ENCODE results near the gene COL24A1.
"Not testable (repeated sequence)": the region's sequence is repeated elsewhere in the genome, so short reads cannot be mapped to it uniquely, and the experiment has no call there.

Gene COL24A1

DNA sequence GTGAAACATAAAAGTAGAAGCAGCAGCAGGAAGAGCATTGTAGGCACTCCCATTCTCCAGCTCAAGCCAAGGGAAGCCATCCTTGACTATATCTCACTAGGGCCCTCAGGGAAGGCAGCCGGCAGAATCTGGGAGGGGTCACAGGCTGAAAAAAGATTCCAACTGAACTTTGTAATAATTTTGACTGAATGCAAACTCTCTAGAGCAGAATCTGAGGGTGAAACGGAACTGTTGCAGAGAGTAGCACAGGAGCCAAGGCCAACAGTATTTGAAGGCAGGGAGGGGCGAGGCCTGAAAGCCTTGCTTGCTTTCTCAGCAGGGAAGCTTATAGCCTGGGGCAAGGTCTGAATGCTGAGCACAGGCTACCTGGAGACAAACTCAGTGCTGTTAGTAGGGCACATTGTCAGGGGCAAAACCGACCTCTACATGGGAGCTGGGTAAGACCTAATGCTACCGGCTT lies 180.6 kb downstream of the COL24A1 start:
- Histone ChIP-seq H3K27me3 (ENCODE audit: control insufficient read depth in 1 of 2, insufficient read depth in 2 of 2, low read length in 2 of 2) (no peaks in the 10 kb centered on the region), H3K27ac (ENCODE audit: low read depth, low read length) (no peak overlapping the region), H3K9me3 (ENCODE audit: low read length) (no peaks in the 10 kb centered on the region), H3K4me3 (ENCODE audit: low read depth in 1 of 2, low read length in 2 of 2) (no peak overlapping the region), H3K9ac (ENCODE audit: low read length) (no peak overlapping the region), H3K4me1 (ENCODE audit: insufficient read depth, low read length) (no peaks in the 10 kb centered on the region), H3K36me3 (ENCODE audit: insufficient read depth, low read length) (no peaks in the 10 kb centered on the region)

DNA sequence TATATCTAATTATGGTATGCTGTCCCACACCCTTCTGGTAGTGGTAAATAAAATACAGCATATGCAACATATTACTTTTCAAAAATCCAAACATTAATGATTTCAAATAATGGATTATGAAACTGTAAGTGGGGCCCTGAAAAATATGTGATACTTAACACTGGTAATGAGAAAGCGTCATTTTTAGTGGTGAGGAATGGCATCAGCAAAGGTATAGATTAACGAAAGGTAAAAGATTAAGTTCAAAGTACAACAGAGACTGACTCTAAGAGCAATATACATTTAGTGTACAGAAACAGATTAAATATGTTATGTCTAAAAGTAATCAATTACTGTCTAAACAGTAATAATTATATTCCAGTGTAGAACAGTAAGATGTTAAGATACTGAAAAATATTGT lies 194.1 kb downstream of the COL24A1 start:
- Histone ChIP-seq H3K27me3 (ENCODE audit: control insufficient read depth in 1 of 2, insufficient read depth in 2 of 2, low read length in 2 of 2) (no peaks in the 10 kb centered on the region), H3K4me3 (ENCODE audit: low read depth in 1 of 2, low read length in 2 of 2) (no peak overlapping the region), H3K27ac (ENCODE audit: low read depth, low read length) (no peak overlapping the region), H3K4me1 (ENCODE audit: insufficient read depth, low read length) (no peaks in the 10 kb centered on the region), H3K9ac (ENCODE audit: low read length) (no peak overlapping the region), H3K36me3 (ENCODE audit: insufficient read depth, low read length) (no peaks in the 10 kb centered on the region), H3K9me3 (ENCODE audit: low read length) (no peaks in the 10 kb centered on the region)

DNA sequence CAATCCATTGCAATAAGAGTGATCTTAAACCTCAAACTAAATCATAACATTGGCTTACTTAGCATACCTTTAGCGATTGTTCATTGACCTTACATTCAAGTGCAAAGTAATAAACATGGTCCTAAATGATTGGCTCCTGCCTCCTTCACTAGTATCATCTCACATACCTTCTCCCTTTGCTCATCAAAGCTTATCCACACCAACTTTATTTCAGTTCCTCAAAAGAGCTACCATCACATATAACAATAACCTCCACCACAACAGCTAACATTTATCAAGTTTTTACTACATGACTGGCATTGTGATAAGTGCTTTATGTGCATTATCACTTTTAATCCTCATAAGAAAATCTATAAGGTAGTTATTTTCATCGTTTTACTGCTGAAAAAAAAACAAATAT lies 198.8 kb downstream of the COL24A1 start:
- Histone ChIP-seq H3K36me3 (ENCODE audit: insufficient read depth, low read length) (no peaks in the 10 kb centered on the region), H3K4me3 (ENCODE audit: low read depth in 1 of 2, low read length in 2 of 2) (no peak overlapping the region), H3K27me3 (ENCODE audit: control insufficient read depth in 1 of 2, insufficient read depth in 2 of 2, low read length in 2 of 2) (no peaks in the 10 kb centered on the region), H3K9ac (ENCODE audit: low read length) (no peak overlapping the region), H3K27ac (ENCODE audit: low read depth, low read length) (no peak overlapping the region), H3K9me3 (ENCODE audit: low read length) (no peaks in the 10 kb centered on the region), H3K4me1 (ENCODE audit: insufficient read depth, low read length) (no peaks in the 10 kb centered on the region)

DNA sequence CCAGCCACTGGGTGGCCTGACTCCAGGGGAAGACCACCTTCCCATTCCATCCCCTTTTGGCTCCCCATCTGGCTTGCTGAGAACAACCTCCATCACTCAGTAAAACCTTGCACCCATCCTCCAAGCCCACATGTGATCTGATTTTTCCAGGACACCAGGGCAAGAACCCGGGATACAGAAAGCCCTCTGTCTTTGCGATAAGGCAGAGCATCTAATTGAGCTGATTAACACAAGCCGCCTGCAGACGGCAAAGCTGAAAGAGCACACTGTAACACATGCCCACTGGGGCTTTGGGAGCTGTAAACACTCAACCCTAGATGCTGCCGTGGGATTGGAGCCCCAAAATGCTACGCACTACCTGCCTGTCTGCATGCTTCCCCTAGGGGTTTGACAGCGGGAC lies 201.4 kb downstream of the COL24A1 start:
- not testable (repeated sequence) for H3K4me3 ChIP-seq (ENCODE audit: low read depth in 1 of 2, low read length in 2 of 2); H3K9me3 ChIP-seq (ENCODE audit: low read length); H3K27ac ChIP-seq (ENCODE audit: low read depth, low read length)

DNA sequence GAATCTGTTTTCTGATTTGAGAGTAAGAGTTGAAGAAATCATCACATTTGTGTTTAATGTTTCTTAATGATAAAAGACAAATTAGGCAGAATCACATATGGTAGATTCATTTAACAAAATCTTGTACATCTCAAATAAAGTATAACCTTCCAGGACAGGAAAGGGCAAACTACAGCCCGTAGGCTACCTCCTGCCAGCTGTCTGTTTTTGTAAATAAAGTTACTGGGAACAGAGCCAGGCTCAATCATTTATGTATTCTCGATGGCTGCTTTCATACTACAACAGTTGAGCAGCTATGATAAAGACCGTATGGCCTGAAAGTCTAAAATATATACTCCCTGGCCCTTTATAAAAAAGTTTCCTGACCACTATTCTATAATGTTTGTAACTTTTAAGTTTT lies 204.1 kb downstream of the COL24A1 start:
- no peaks in the 10 kb centered on the region for H3K9me3 ChIP-seq (ENCODE audit: low read length)
- H3K4me3 ChIP-seq (ENCODE audit: low read depth in 1 of 2, low read length in 2 of 2): no peak overlapping the region
- no peaks in the 10 kb centered on the region for H3K36me3 ChIP-seq (ENCODE audit: insufficient read depth, low read length)
- no peak overlapping the region for H3K9ac ChIP-seq (ENCODE audit: low read length)
- H3K27ac ChIP-seq (ENCODE audit: low read depth, low read length): no peak overlapping the region
- H3K4me1 ChIP-seq (ENCODE audit: insufficient read depth, low read length): no peaks in the 10 kb centered on the region
- no peaks in the 10 kb centered on the region for H3K27me3 ChIP-seq (ENCODE audit: control insufficient read depth in 1 of 2, insufficient read depth in 2 of 2, low read length in 2 of 2)

More for the DNA sequence above, 201.4 kb downstream of the COL24A1 start:
- H3K36me3 ChIP-seq (ENCODE audit: insufficient read depth, low read length); H3K4me1 ChIP-seq (ENCODE audit: insufficient read depth, low read length); H3K9ac ChIP-seq (ENCODE audit: low read length); H3K27me3 ChIP-seq (ENCODE audit: control insufficient read depth in 1 of 2, insufficient read depth in 2 of 2, low read length in 2 of 2): not testable (repeated sequence)

DNA sequence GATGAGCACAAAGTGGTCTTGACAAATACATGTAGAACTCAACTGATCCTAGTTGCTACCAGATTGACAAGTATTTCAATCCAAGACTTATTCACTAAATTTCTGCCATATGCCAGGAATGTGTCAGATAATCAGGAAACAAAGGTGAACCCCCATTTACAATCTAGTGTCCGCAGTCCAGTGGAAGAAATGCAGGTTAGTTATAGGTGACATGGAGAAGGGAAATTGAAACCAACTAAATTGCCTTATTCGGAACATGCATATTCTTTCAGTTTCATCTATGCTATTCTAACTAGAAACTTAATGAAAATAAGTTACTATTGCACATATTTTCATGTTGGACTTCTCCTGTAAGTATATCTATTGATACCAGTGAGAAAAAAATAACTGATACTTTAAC lies 209.4 kb downstream of the COL24A1 start:
- Histone ChIP-seq H3K36me3 (ENCODE audit: insufficient read depth, low read length) (no peaks in the 10 kb centered on the region), H3K9ac (ENCODE audit: low read length) (no peak overlapping the region), H3K4me3 (ENCODE audit: low read depth in 1 of 2, low read length in 2 of 2) (no peak overlapping the region), H3K4me1 (ENCODE audit: insufficient read depth, low read length) (no peaks in the 10 kb centered on the region), H3K27me3 (ENCODE audit: control insufficient read depth in 1 of 2, insufficient read depth in 2 of 2, low read length in 2 of 2) (no peaks in the 10 kb centered on the region), H3K9me3 (ENCODE audit: low read length) (no peaks in the 10 kb centered on the region), H3K27ac (ENCODE audit: low read depth, low read length) (no peak overlapping the region)

DNA sequence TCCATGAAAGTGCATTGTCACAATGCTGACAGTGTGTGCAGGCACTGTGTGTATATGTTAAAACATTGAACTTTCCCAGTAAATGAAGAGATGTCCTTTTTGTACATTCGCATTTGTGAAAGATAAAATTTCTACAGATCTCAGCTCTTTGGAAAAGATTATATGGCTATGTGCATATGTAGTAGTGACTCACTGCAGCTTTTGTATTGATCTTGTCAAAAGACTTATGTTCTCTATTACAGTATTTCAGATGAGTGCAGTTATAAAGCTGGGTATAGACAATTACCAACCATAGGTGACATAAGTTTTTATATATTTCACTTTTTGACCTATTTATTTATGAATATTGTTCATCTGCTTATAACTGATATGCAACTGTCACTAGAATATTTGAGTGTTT lies 212.6 kb downstream of the COL24A1 start:
- Histone ChIP-seq H3K9ac (ENCODE audit: low read length) (no peak overlapping the region), H3K4me1 (ENCODE audit: insufficient read depth, low read length) (no peaks in the 10 kb centered on the region), H3K36me3 (ENCODE audit: insufficient read depth, low read length) (no peaks in the 10 kb centered on the region), H3K27ac (ENCODE audit: low read depth, low read length) (no peak overlapping the region), H3K27me3 (ENCODE audit: control insufficient read depth in 1 of 2, insufficient read depth in 2 of 2, low read length in 2 of 2) (no peaks in the 10 kb centered on the region), H3K4me3 (ENCODE audit: low read depth in 1 of 2, low read length in 2 of 2) (no peak overlapping the region), H3K9me3 (ENCODE audit: low read length) (no peaks in the 10 kb centered on the region)

DNA sequence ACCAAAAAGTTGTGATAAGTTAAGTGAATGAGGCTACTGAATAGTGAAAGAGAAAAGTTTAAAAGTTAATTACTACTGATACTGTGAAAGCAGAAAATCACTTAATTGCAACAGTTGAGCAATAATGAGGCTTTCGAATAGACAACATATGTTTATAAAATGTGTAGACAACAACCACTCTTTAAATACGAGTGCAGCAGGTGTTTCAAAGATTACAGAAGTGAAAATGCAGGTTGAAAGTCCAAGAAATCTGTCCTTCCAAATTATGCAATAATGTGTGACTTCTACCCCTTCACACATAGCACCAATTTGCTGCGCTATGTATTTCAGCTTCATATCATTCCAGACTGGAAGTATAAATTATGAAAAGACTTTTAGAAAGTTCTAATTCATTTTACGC lies 213.0 kb downstream of the COL24A1 start:
- Histone ChIP-seq H3K4me3 (ENCODE audit: low read depth in 1 of 2, low read length in 2 of 2) (no peak overlapping the region), H3K27ac (ENCODE audit: low read depth, low read length) (no peak overlapping the region), H3K36me3 (ENCODE audit: insufficient read depth, low read length) (no peaks in the 10 kb centered on the region), H3K27me3 (ENCODE audit: control insufficient read depth in 1 of 2, insufficient read depth in 2 of 2, low read length in 2 of 2) (no peaks in the 10 kb centered on the region), H3K4me1 (ENCODE audit: insufficient read depth, low read length) (no peaks in the 10 kb centered on the region), H3K9me3 (ENCODE audit: low read length) (no peaks in the 10 kb centered on the region), H3K9ac (ENCODE audit: low read length) (no peak overlapping the region)

DNA sequence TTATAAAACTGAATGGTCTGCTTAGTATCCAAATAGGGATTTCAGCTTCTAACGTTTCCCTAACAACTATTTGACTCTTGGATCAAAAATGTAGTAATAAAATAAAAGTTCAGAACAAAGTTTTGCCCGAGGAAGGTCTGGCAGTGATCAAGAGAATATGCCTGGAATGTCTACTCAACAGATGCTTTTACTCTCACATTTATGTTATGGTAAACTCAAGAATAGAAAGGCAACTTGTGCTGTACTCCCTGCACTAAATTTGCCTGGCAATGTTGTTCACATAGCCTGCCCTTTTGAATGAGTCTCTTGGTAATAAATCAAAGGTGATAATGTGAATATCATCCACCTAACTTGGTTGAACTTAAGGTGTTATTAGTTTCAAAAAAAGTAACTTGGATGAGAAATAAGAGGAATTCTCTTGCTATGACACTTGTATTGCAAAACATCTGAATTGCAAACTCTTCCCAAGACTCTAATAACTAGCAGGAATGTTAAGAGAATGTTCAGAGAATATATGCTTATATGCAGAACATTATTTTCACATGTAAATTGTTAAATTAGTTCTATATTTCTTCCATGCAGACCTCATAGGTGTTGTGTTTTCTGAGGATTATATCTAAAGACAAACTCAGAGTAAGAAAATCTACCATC lies 215.8 kb downstream of the COL24A1 start:
- no peaks in the 10 kb centered on the region for H3K4me1 ChIP-seq (ENCODE audit: insufficient read depth, low read length)
- H3K36me3 ChIP-seq (ENCODE audit: insufficient read depth, low read length): no peaks in the 10 kb centered on the region
- H3K9me3 ChIP-seq (ENCODE audit: low read length): no peaks in the 10 kb centered on the region
- no peak overlapping the region for H3K9ac ChIP-seq (ENCODE audit: low read length)
- no peaks in the 10 kb centered on the region for H3K27me3 ChIP-seq (ENCODE audit: control insufficient read depth in 1 of 2, insufficient read depth in 2 of 2, low read length in 2 of 2)
- H3K4me3 ChIP-seq (ENCODE audit: low read depth in 1 of 2, low read length in 2 of 2): no peak overlapping the region
- no peak overlapping the region for H3K27ac ChIP-seq (ENCODE audit: low read depth, low read length)

DNA sequence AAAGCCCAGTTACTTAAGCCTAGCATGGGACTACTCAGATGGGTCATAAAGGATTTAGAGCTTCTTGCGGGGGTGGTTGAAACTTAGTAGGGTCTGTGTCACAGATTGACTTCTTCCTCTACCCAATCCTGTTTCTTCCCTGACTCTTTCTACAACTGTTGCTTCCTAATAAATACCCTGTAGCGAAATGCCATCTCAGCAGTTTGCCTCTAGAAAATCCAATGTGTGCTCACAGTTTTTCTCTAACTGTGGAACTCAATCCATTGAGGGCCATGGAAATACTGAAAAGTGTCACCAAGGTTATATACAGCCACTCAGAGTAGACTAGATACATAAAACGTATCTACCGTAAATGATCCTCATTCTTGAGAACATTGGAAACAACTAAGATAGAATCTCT lies 217.7 kb downstream of the COL24A1 start:
- H3K27ac ChIP-seq (ENCODE audit: low read depth, low read length): no peak overlapping the region
- no peaks in the 10 kb centered on the region for H3K36me3 ChIP-seq (ENCODE audit: insufficient read depth, low read length)
- H3K27me3 ChIP-seq (ENCODE audit: control insufficient read depth in 1 of 2, insufficient read depth in 2 of 2, low read length in 2 of 2): no peaks in the 10 kb centered on the region
- H3K4me1 ChIP-seq (ENCODE audit: insufficient read depth, low read length): no peaks in the 10 kb centered on the region
- no peak overlapping the region for H3K4me3 ChIP-seq (ENCODE audit: low read depth in 1 of 2, low read length in 2 of 2)
- no peak overlapping the region for H3K9ac ChIP-seq (ENCODE audit: low read length)
- H3K9me3 ChIP-seq (ENCODE audit: low read length): no peaks in the 10 kb centered on the region

DNA sequence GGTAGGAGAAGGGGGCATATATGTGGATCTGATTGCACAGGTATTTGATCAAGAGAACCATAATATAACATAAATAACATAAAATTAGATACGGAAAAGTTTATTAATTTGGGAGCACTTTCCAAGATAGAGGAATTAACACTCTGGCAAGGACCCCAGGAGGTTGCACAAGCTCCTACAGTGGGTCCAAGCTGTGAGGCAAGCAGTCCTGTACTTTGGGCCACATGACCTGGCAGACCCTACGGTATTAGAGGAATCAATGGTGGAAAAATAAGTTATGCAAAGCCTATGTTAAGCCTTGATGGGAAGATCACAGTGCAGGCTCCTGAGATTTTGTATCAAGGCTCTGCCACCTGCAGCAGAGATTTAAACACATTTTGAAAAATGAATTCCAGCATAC lies 220.1 kb downstream of the COL24A1 start:
- Histone ChIP-seq H3K4me1 (ENCODE audit: insufficient read depth, low read length) (no peaks in the 10 kb centered on the region), H3K27ac (ENCODE audit: low read depth, low read length) (no peak overlapping the region), H3K9ac (ENCODE audit: low read length) (no peak overlapping the region), H3K4me3 (ENCODE audit: low read depth in 1 of 2, low read length in 2 of 2) (no peak overlapping the region), H3K9me3 (ENCODE audit: low read length) (no peaks in the 10 kb centered on the region), H3K27me3 (ENCODE audit: control insufficient read depth in 1 of 2, insufficient read depth in 2 of 2, low read length in 2 of 2) (no peaks in the 10 kb centered on the region), H3K36me3 (ENCODE audit: insufficient read depth, low read length) (no peaks in the 10 kb centered on the region)

DNA sequence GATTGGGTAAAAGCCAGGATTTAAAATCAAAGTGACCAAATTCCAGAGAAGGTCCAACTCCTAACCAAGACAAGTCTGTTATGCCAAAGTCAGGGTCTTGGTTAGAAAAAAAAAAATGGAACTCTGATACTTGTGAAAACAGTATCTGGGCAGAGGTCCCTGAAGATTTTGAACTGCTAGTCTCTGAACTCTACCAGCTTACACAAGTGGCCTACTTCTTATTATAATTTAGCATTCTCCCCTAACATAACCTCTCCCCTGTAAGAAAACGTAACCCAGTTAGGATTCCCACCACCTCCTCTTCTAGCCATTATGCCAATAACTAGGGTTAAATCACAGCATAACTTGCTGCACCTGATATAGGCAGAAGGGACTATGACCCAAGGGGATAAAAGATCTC lies 220.5 kb downstream of the COL24A1 start:
- Histone ChIP-seq H3K27ac (ENCODE audit: low read depth, low read length) (no peak overlapping the region), H3K9me3 (ENCODE audit: low read length) (no peaks in the 10 kb centered on the region), H3K4me3 (ENCODE audit: low read depth in 1 of 2, low read length in 2 of 2) (no peak overlapping the region), H3K4me1 (ENCODE audit: insufficient read depth, low read length) (no peaks in the 10 kb centered on the region), H3K36me3 (ENCODE audit: insufficient read depth, low read length) (no peaks in the 10 kb centered on the region), H3K27me3 (ENCODE audit: control insufficient read depth in 1 of 2, insufficient read depth in 2 of 2, low read length in 2 of 2) (no peaks in the 10 kb centered on the region), H3K9ac (ENCODE audit: low read length) (no peak overlapping the region)
